Neural cell (in vitro differentiated cells): Measurements from ENCODE around the gene CREB1. TPM values are rescaled to one million over a fixed set of nuclear protein-coding genes. Genes with fewer than 3 reads are reported as not detected.
"Not testable (repeated sequence)": the region's sequence is repeated elsewhere in the genome, so short reads cannot be mapped to it uniquely, and the experiment has no call there.

Experiments
- H2AFZ ChIP-seq: fragments of 200-600, 300-800 bp; sonication (generic), shearing (Covaris generic); 2 replicates; pipeline ENCODE4 v1.6.0; 2014; ENCODE audit warnings: low read depth, mild to moderate bottlenecking, antibody characterized with exemption, low read length, moderate library complexity
- H3F3A ChIP-seq: fragments of 200-600 bp; shearing (Covaris generic); 2 replicates; pipeline ENCODE4 v1.6.1; 2016; ENCODE audit warnings: mild to moderate bottlenecking, moderate library complexity, mixed read lengths, antibody characterized with exemption, low read length; ENCODE audit not compliant: insufficient read depth, poor library complexity, severe bottlenecking
- H3K27ac ChIP-seq: fragments of 200-600, 300-800 bp; sonication (generic), shearing (Covaris generic); 2 replicates; pipeline ENCODE4 v1.5.1; 2014; ENCODE audit warnings: mild to moderate bottlenecking, low read length, moderate library complexity
- H3K27me3 ChIP-seq: fragments of 300-800, 200-600 bp; sonication (generic), shearing (Covaris generic); 2 replicates; pipeline ENCODE4 v1.6.0; 2014; ENCODE audit warnings: mild to moderate bottlenecking, low read depth, low read length, moderate library complexity; ENCODE audit not compliant: insufficient read depth
- H3K36me3 ChIP-seq: fragments of 300-800, 200-600 bp; sonication (generic), shearing (Covaris generic); 2 replicates; pipeline ENCODE4 v1.5.1; 2014; ENCODE audit warnings: mild to moderate bottlenecking, antibody characterized with exemption, low read length, moderate library complexity; ENCODE audit not compliant: insufficient read depth
- H3K4me2 ChIP-seq: fragments of 300-800, 200-600 bp; sonication (generic), shearing (Covaris generic); 2 replicates; pipeline ENCODE4 v1.6.0; 2014; ENCODE audit warnings: mild to moderate bottlenecking, low read length
- H3K4me3 ChIP-seq: fragments of 300-800, 200-600 bp; sonication (generic), shearing (Covaris generic); 2 replicates; pipeline ENCODE4 v1.5.1; 2014; ENCODE audit warnings: mild to moderate bottlenecking, low read length, moderate library complexity
- H3K79me2 ChIP-seq: fragments of 200-600 bp; shearing (Covaris generic); replicated peaks from 2 replicates; pipeline ENCODE4 v1.6.0; 2014; ENCODE audit warnings: mild to moderate bottlenecking, low read length, moderate library complexity; ENCODE audit not compliant: insufficient read depth
- H3K9ac ChIP-seq: fragments of 300-800, 200-600 bp; sonication (generic), shearing (Covaris generic); 2 replicates; pipeline ENCODE4 v1.6.1; 2016; ENCODE audit warnings: mild to moderate bottlenecking, low read length, mixed read lengths
- H3K9me2 ChIP-seq: fragments of 200-600 bp; shearing (Covaris generic); 2 replicates; pipeline ENCODE4 v1.6.1; 2016; ENCODE audit warnings: mild to moderate bottlenecking, low read length, mixed read lengths; ENCODE audit not compliant: insufficient read depth
- H3K9me3 ChIP-seq: fragments of 200-600, 300-800 bp; sonication (generic), shearing (Covaris generic); 2 replicates; pipeline ENCODE4 v1.6.1; 2016; ENCODE audit warnings: mild to moderate bottlenecking, mixed run types, low read length, moderate library complexity, mixed read lengths
- H4K20me1 ChIP-seq: fragments of 200-600 bp; shearing (Covaris generic); 2 replicates; pipeline ENCODE4 v1.6.1; 2016; ENCODE audit warnings: mild to moderate bottlenecking, mixed run types; ENCODE audit not compliant: insufficient read depth
- polyA plus RNA-seq: library from polyadenylated mRNA; depleted of rRNA; stranded (reverse); fragments of >200 nt; gene quantifications from 2 replicates; pipeline ENCODE4 v1.2.3, GENCODE V29; 2014

CREB1 gene
- polyA plus RNA-seq, 1 donor from 2014 or later = 38.7 TPM

- H3F3A ChIP-seq, H3K27me3 ChIP-seq, H3K9me2 ChIP-seq, H2AFZ ChIP-seq, H3K36me3 ChIP-seq, H3K4me3 ChIP-seq, H4K20me1 ChIP-seq, H3K9ac ChIP-seq, H3K9me3 ChIP-seq, H3K27ac ChIP-seq, H3K4me2 ChIP-seq, H3K79me2 ChIP-seq: not testable (repeated sequence)
Observed at GRCh38 chr2:207646582-207646981, 116.8 kb downstream of the CREB1 start.

Other genes starting within 250 kb of the CREB1 start
- 37.1 and 40.8 TPM in 2 replicates for gene METTL21A, start 95.4 kb downstream of the CREB1 start, polyA plus RNA-seq
- gene CCNYL1, start 181.7 kb downstream of the CREB1 start, polyA plus RNA-seq = 12.1 and 14.7 TPM in 2 replicates
- 0.99 and 2.4 TPM in 2 replicates for gene FZD5, start 239.9 kb downstream of the CREB1 start, polyA plus RNA-seq